Esophagus squamous epithelium (tissue), 4 donors: ENCODE data around the gene PGRMC2.

ENCODE experiments used
- POLR2A ChIP-seq, 4 donors: fragments of 450-650 bp; IDR thresholded peaks; one replicate each; pipeline ENCODE4 v1.6.1; 2017; ENCODE audit warnings: antibody characterized with exemption in 4 of 4, mild to moderate bottlenecking in 4 of 4, moderate library complexity in 3 of 4
- TF ChIP-seq, protein P1 (sequence below), 6 experiments: fragments of 450-650 bp in 4 of 6; fragments of 200-600 bp in 2 of 6; sonication (generic) in 2 of 6; IDR thresholded peaks; one replicate each; pipeline ENCODE4 v1.5.1; 2016 to 2019; ENCODE audit warnings: antibody characterized with exemption in 6 of 6, mild to moderate bottlenecking in 4 of 6, moderate library complexity in 4 of 6

DNA sequence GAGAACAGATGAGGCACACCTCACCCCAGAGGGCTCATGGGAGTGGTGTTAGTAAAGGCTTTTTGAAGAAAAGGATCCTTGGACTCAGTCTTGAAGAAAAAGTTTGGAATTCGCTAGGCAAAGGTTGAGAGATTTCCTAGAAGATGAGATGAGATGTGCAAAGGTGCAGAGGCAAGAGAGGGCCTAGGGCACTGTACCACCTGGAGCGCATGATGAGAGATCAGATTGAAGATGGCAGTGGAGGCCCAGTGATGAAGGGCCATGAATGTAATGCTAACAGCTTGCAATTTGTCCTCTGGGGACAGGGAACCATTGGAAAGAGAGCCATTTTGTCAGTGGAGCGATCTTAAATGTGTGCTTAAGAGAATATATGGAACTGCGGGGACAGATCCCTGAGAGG is 45.0 kb downstream of the PGRMC2 start:
- TF ChIP-seq, protein P1, sequence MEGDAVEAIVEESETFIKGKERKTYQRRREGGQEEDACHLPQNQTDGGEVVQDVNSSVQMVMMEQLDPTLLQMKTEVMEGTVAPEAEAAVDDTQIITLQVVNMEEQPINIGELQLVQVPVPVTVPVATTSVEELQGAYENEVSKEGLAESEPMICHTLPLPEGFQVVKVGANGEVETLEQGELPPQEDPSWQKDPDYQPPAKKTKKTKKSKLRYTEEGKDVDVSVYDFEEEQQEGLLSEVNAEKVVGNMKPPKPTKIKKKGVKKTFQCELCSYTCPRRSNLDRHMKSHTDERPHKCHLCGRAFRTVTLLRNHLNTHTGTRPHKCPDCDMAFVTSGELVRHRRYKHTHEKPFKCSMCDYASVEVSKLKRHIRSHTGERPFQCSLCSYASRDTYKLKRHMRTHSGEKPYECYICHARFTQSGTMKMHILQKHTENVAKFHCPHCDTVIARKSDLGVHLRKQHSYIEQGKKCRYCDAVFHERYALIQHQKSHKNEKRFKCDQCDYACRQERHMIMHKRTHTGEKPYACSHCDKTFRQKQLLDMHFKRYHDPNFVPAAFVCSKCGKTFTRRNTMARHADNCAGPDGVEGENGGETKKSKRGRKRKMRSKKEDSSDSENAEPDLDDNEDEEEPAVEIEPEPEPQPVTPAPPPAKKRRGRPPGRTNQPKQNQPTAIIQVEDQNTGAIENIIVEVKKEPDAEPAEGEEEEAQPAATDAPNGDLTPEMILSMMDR (IDR thresholded peaks at IDR 0.05) = no peak
- TF ChIP-seq POLR2A (IDR thresholded peaks at IDR 0.05) = no peak
